CD4-positive, alpha-beta T cell treated with Interleukin-17A for 1 hour (primary cell): ENCODE measurements around the gene CEP57L1.
"Not testable (repeated sequence)": the region's sequence is repeated elsewhere in the genome, so short reads cannot be mapped to it uniquely, and the experiment has no call there.

ENCODE experiments used
- DNase-seq: peaks from one replicate; pipeline ENCODE4 v3.0.0-alpha.2; 2020

The CEP57L1 gene

GRCh38 chr6:109179507-109179906, 84.2 kb downstream of the CEP57L1 start:
- no peak for DNase-seq

GRCh38 chr6:109182578-109182977, 87.3 kb downstream of the CEP57L1 start:
- DNase-seq: no peak

- no peak for DNase-seq
Measured at GRCh38 chr6:109183109-109183650, 87.9 kb downstream of the CEP57L1 start.

- no peak for DNase-seq
Measured at GRCh38 chr6:109184638-109185037, 89.3 kb downstream of the CEP57L1 start.

GRCh38 chr6:109186012-109186411, 90.7 kb downstream of the CEP57L1 start:
- DNase-seq: no peak

- peak; percentile 73 for DNase-seq
Measured at GRCh38 chr6:109187399-109188114, 92.2 kb downstream of the CEP57L1 start.

GRCh38 chr6:109188115-109188411, 92.8 kb downstream of the CEP57L1 start:
- no peak for DNase-seq

GRCh38 chr6:109191368-109191767, 96.1 kb downstream of the CEP57L1 start:
- not testable (repeated sequence) for DNase-seq

- no peak for DNase-seq
Measured at GRCh38 chr6:109192865-109193264, 97.6 kb downstream of the CEP57L1 start.

- DNase-seq: no peak
Measured at GRCh38 chr6:109194880-109195279, 99.6 kb downstream of the CEP57L1 start.

GRCh38 chr6:109197061-109197460, 101.8 kb downstream of the CEP57L1 start:
- no peak for DNase-seq

GRCh38 chr6:109202409-109203264, 107.3 kb downstream of the CEP57L1 start:
- no peak for DNase-seq

GRCh38 chr6:109204511-109204910, 109.2 kb downstream of the CEP57L1 start:
- DNase-seq: no peak

- DNase-seq: no peak
Measured at GRCh38 chr6:109212683-109213082, 117.4 kb downstream of the CEP57L1 start.
